NB4 (cell line): ENCODE data around the gene PLSCR3.

Source experiments
- DNase-seq: peaks from one replicate; pipeline ENCODE4 v3.0.0; 2010; ENCODE audit warnings: low read depth
- H3K4me3 ChIP-seq: one replicate; pipeline ENCODE4 v1.5.1; 2011; ENCODE audit warnings: mild to moderate bottlenecking, low read depth, low read length, moderate library complexity
- CTCF ChIP-seq: IDR thresholded peaks from one replicate; pipeline ENCODE4 v1.5.1; 2012; ENCODE audit warnings: low read depth, low read length
- MAX ChIP-seq: IDR thresholded peaks from 2 replicates; pipeline ENCODE4 v1.6.1; 2011; ENCODE audit warnings: low read depth, low read length
- MYC ChIP-seq: IDR thresholded peaks from 2 replicates; pipeline ENCODE4 v1.6.1; 2011; ENCODE audit warnings: low read depth, low read length
- POLR2A ChIP-seq: IDR thresholded peaks from 2 replicates; pipeline ENCODE4 v1.6.1; 2011; ENCODE audit warnings: mild to moderate bottlenecking; ENCODE audit not compliant: insufficient read length; ENCODE audit errors: extremely low read depth

The PLSCR3 gene

GRCh38 chr17:7389924-7390910 lies 4.1 kb downstream of the PLSCR3 start:
- no peak for DNase-seq
- H3K4me3 ChIP-seq: no peak overlapping the region
- no peak for TF ChIP-seq MYC
- no peak for TF ChIP-seq CTCF
- no peak for TF ChIP-seq MAX
- no peak for TF ChIP-seq POLR2A

- no peak for DNase-seq
- H3K4me3 ChIP-seq: no peak overlapping the region
- TF ChIP-seq POLR2A (no peak), MYC (no peak), MAX (no peak), CTCF (no peak)
Measured at GRCh38 chr17:7388856-7389255, 5.5 kb downstream of the PLSCR3 start.

GRCh38 chr17:7384489-7385081 lies 9.7 kb downstream of the PLSCR3 start:
- no peak overlapping the region for H3K4me3 ChIP-seq

GRCh38 chr17:7383742-7384488 lies 10.4 kb downstream of the PLSCR3 start:
- no peak overlapping the region for H3K4me3 ChIP-seq
- no peak for TF ChIP-seq MYC
- TF ChIP-seq POLR2A: no peak
- no peak for TF ChIP-seq MAX
- TF ChIP-seq CTCF: no peak
- DNase-seq: no peak

More at GRCh38 chr17:7384489-7385081, 9.7 kb downstream of the PLSCR3 start:
- DNase-seq: no peak
- TF ChIP-seq POLR2A: no peak
- no peak for TF ChIP-seq MYC
- no peak for TF ChIP-seq CTCF
- TF ChIP-seq MAX: no peak

GRCh38 chr17:7383371-7383741 lies 11.0 kb downstream of the PLSCR3 start:
- no peak overlapping the region for H3K4me3 ChIP-seq

More at GRCh38 chr17:7383371-7383741, 11.0 kb downstream of the PLSCR3 start:
- DNase-seq: no peak
- TF ChIP-seq POLR2A: no peak
- TF ChIP-seq MYC: no peak
- TF ChIP-seq MAX: no peak
- TF ChIP-seq CTCF: no peak
